HuH-7.5 (cell line): ENCODE measurements around the gene LPCAT1.
A peak's percentile ranks its signal among the peaks of the same experiment; 100 is the strongest.
"Not testable (repeated sequence)": the region's sequence is repeated elsewhere in the genome, so short reads cannot be mapped to it uniquely, and the experiment has no call there.

Experiments used
- DNase-seq: peaks from one replicate; pipeline ENCODE4 v3.0.0; 2011; ENCODE audit warnings: low spot score

The LPCAT1 gene, protein sequence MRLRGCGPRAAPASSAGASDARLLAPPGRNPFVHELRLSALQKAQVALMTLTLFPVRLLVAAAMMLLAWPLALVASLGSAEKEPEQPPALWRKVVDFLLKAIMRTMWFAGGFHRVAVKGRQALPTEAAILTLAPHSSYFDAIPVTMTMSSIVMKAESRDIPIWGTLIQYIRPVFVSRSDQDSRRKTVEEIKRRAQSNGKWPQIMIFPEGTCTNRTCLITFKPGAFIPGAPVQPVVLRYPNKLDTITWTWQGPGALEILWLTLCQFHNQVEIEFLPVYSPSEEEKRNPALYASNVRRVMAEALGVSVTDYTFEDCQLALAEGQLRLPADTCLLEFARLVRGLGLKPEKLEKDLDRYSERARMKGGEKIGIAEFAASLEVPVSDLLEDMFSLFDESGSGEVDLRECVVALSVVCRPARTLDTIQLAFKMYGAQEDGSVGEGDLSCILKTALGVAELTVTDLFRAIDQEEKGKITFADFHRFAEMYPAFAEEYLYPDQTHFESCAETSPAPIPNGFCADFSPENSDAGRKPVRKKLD

DNA sequence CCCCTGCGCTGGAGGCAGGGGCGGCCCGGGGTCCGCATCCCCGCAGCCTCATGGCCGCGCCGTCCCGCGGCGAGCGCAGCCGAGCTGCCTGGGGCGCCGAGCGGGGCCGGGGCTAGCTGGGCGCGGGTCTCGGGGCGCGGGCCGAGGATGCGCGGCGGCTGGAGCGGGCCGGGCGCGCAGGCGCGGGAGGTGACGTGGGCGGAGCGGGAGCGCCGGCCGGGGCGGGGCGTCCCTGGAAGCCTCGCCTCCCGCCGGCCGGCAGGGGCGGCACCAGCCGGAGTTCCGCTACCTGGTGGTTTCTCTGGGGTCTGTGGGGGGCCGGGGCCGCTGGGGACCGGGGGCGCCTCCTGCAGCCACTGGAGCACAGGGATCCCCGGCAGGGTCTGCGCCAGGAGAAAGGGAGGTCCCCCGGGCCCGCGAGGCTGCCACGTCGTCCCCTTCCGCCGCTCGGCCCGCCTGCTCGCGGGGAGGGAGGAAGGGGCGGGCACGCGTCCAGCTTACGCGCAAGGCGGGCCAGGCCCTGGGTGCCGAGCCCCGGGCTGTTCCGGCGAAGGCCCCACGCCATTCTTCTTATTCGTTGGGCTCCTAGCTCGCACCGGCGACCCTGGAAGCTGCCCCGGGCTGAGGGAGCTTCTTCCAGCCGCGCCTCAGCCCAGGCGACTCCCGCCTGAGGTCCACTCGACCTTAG lies at the start of gene LPCAT1:
Gene LPCAT1 (minus strand): TSS at position 168 of the 688 bp plus-strand sequence. CDS start 116 bp downstream, at position 52.
- DNase-seq: peak; percentile 77

DNA sequence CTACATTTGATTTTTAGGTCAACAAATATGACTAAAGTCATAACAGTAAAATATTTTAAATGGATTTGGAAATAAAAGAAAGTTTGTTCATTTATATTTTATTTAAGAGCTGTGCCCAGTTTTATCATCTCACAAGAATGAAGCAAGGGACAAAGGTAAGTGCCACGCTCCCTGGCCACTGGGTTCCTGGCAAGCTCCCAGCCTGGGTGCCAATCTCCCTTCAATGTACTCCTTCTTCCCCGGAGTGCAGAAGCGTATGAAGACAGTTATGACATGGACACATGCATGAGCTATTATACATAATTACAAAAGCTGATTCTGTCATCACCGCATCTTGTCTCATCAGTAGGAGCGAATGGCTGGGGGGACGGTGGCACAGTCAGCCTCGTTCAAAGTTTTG lies 48.1 kb upstream of the LPCAT1 start:
- not testable (repeated sequence) for DNase-seq

DNA sequence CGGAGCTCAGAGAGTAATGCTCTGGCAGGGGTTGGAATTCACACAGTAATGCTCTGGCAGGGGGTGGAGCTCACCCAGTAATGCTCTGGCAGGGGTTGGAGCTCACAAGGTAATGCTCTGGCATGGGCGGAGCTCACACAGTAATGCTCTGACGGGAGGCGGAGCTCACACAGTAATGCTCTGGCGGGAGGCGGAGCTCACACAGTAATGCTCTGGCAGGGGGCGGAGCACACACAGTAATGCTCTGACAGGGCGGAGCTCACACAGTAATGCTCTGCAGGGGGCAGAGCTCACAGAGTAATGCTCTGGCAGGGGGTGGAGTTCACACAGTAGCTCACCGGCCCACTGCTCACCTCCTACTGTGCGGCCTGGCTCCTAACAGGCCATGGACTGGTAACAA lies 47.2 kb upstream of the LPCAT1 start:
- DNase-seq: no peak

DNA sequence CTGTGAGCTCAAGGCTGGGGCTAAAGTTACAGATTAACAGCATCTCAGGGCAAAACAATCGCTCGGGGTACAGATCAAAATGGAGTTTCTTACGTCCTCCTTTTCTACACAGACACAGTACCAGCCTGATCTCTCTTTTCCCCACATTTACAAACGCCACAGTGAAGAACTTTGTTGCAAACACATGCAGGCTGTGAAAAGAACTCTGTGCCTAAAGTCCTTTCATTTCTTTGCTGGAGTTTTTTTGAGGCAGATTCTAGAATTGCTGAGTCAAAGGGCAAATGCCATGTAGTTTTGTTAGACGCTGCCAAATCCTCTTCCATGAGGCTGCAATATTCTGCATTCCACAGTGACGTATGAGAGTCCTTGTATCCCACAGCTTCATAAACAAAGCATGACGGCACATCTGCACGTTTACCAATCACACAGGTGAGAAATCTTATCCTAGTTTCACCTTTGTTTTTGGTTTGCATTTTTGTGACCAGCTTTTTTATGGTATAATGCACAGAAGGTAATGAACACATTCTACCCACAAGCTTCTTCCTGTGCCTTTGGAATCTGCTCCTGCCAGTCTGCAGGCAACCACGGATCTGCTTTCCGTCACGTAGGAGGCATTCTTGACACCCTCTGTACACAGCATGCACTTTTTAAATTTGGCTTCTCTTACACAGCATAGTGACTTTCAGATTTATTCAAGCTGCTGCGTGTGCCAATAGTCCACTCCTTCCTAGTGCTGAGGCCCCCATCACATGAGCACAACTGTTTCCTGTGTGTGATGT lies 44.6 kb upstream of the LPCAT1 start:
- no peak for DNase-seq

DNA sequence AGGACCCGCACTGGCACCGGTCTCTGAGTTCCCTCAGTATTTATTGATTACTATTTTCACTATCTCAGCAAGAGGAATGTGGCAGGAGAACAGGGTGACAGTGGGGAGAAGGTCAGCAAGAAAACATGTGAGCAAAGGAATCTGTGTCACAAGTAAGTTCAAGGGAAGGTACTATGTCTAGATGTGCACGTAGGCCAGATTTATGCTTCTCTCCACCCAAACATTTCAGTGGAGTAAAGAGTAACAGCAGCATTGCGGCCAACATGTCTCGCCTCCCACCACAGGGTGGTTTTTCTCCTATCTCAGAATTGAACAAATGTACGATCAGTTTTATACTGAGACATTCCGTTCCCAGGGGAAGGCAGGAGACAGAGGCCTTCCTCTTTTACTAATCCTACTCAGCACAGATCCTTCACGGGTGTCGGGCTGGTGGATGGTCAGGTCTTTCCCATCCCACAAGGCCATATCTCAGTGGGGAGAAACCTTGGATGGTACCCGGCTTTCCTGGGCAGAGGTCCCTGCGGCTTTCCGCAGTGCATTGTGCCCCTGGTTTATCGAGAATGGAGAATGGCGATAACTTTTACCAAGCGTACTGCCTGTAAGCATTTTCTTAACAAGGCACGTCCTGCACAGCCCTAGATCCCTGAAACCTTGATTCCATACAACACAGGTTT lies 43.9 kb upstream of the LPCAT1 start:
- DNase-seq: not testable (repeated sequence)

DNA sequence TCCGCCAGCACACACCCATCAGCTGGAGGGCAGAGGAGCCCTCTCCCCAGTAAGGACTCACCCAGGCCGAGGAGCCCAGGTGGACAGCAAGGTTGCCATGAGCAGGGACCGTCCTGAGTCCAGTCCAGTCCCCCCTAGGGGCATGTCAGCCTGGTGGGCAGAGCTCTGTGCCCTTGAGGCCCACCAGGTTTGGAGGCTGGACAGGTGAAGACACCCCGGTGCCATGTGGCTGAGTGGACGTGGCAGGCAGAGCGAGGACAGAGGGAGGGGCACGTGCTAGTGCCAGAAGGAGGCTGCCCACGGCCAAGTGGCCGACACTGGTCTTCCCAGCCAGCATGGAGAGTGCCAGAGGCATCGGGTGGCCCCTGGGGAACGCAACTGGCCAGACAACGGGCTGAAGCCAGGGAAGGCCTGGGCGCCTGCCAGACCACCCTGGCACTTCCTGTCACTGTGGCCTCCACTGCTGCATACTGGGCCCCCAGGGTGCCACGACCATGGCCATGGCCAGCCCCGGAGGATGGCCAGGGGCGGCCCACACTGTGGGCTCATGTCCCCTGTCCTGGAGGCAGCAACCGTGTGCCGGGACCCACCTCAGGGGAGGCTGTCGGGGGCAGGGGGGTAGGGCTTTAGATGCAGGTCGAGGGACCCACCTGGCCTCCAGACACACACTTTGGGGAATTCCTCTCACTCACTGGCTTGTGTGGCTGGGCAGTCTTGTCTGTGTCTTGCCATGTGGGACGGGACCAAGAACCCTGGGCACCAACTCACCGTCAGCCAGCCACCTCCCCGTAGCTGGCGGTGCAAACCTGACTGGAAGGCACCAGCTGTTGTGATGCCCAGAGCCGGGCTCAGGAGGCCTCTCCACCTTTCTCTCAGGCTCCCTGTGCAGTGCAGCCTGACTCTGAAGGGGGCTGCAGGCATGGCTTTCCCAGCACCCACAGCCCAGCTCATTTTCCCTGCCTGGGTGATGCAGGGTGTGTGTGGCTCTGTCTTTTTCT lies 42.3 kb upstream of the LPCAT1 start:
- DNase-seq: no peak

DNA sequence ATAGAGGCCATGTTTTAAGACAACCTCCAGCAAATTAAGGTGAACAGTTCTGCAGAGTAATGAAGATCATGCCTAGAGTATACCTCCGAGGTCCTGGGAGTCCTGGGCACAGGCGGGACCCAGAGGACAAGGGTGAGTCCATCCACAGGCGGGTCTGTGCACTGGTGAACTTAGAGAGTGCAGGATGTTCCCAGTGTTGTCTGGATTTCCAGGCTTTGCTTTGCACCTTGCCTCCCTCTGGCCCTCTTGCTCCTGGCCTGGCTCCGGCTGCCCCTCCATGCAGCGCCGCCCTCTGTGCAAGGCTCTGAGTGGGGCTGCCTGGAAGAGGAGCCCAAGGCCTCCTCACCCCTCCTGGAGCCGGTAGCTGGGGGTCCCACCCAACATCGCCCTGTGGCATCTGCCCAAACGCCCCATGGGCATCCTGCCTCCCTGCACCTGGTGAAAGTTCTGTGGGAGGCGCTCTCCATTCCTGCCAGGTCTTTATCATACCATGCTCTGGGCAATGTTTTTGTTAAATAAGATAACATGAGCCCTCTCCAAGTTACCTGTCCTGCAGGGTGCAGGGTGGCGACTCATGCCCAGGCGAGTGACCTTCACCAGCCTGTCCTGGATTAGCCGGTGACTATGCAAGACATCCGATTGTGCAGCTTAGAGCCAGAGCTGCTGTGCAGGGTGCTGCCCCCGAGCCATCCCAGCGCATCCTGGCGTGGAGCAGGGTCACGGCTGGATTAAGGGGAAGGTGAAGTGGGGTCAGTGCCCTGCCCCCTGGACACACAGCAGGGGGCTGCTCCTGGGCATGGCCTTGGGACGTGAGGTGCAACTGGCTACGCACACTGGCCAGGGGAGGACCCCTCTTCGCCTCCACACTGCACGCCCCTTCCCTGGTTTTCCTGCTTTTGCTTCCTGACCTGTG lies 41.3 kb upstream of the LPCAT1 start:
- no peak for DNase-seq

DNA sequence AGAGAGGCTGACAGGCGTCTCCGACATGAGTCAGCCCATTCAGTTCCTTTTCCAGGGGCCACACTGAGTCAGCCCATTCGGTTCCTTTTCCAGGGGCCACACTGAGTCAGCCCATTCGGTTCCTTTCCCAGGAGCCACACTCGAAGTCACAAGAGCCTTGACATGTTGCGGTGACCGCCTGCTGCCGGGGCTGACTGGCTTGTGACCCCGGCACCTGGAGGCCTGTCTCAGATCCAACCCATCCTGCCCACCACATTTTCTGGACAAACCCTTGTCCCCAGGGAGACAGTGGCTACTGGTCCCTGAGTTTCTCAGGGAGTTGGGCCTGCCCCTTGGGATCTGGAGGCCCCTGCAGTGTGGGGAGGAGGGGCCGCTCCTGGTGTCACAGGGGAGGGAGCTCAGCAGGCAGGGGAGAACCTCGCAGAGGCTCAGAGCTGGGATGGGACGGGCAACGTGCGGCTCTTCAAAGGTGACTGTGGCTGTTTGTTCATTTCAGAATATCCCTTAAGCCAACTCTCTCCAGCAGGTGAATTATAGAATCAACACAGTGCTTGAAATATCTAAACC lies 40.5 kb upstream of the LPCAT1 start:
- DNase-seq: no peak

DNA sequence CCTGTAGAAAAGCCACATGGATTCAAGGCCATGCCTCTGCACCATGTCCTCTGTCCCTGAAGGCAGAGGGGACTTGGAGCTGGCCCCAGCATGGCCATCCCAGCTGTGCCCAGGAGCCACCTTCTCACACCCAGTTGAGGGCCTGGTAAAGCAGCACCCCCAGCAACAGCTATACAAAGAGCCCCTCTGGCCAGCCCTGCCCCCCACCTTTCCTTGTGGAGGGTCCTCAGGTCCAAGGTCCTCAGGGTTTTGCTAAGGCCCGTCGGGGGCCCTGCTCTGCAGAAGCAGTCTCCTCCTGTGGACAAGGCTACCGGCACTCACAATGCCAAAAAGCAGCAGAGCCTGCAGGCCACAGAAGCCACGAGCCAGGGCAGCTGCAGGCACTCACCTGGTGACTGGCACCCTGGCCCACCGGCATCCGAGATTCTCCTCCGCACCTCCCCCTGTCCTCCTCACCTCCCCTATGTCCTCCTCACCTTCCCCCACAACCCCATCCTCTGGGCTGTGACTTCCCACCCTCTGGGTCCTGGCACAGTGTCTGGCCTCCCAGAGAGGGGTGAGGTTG lies 39.9 kb upstream of the LPCAT1 start:
- no peak for DNase-seq

DNA sequence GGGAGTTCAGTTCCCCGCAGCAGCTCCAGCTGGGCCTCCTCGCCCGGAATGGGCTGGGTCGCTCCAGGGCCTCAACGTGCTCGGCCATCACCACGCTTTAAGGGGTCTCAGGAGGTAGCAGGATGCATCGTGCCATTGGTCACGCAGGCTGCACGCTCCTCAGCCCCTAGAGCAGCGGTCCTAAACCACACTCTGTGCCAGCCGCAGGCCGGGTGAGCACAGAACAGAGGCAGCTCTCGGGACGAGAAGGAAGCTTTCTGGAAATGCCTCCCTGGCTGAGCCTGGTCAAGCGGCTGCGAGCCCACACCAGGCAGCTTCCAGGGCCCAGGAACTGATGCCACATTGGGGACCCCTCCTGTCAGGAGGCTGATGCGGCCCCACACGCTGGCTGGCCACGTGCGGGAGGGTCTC lies 39.3 kb upstream of the LPCAT1 start:
- no peak for DNase-seq

DNA sequence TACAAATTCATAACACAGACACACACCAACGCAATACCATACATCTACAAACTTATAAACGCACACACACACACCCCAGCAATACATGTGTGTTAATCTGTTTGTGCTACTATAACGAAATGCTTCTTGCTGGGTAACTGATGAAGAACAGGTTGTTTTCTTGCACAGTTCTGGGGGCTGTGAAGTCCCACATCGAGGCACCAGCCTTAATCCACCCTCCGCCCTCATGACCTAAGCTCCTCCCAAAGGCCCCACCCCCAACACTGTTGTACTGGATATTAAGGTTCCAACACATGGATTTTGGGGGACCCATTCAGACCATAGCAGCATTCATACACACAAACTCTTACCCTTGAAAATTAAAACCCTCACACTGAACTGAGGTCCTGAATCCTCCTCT lies 38.8 kb upstream of the LPCAT1 start:
- DNase-seq: no peak

DNA sequence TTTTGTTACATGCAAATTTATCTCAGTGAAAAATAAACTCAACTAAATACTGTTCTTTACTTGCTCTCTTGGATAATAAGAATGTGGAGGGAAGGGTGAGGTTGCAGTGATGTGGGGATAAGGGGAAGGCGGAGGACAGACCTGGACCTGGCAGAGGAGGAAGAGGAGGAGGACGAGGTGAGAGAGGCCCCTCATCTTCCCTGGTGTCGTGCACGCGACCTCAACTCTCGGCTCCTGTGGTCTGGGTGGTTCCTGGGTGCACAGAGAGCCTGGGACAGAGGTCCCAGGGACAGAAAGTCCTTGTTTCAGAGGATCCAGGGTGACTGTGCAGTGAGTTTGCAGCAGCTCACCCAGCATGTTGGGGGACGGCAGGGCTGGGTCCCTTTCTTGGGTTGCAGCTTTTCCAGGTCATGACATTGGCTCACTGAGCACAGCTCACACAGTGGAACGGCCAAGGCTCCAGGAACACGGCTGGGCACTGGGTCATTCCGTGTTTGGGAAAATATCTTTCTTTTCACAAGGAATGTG lies 37.7 kb upstream of the LPCAT1 start:
- DNase-seq: no peak

DNA sequence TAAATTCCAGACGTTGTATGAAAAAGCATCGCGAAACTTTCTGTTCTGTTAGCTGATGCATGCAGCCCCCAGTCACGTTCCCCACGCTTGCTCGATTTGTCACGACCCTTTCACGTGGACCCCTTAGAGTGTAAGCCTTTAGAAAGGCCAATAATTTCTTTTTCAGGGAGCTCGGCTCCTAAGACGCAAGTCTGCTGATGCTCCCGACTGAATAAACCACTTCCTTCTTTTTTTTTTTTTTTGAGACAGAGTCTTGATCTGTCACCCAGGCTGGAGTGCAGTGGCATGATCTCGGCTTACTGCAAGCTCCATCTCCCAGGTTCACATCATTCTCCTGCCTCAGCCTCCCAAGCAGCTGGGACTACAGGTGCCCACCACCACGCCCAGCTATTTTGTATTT lies 36.7 kb upstream of the LPCAT1 start:
- DNase-seq: not testable (repeated sequence)

DNA sequence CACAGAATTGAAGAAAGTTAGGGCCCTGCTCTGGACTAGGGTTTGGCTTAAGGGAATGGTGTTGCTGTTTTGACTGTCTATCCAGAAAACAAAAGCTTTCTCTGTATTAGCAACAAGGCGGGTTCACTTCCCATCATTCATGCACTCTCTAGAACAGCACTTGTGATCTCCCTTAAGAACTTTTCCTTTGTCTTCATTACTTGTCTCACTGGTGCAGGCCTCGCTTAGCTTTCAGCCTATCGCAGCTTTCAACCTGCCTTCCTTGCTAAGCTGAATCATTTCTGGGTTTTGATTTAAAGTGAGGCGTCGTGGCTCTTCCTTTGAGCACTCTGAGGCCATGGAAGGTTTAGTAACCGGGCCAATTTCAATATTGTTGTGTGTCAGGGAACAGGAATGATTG lies 35.2 kb upstream of the LPCAT1 start:
- DNase-seq: no peak

DNA sequence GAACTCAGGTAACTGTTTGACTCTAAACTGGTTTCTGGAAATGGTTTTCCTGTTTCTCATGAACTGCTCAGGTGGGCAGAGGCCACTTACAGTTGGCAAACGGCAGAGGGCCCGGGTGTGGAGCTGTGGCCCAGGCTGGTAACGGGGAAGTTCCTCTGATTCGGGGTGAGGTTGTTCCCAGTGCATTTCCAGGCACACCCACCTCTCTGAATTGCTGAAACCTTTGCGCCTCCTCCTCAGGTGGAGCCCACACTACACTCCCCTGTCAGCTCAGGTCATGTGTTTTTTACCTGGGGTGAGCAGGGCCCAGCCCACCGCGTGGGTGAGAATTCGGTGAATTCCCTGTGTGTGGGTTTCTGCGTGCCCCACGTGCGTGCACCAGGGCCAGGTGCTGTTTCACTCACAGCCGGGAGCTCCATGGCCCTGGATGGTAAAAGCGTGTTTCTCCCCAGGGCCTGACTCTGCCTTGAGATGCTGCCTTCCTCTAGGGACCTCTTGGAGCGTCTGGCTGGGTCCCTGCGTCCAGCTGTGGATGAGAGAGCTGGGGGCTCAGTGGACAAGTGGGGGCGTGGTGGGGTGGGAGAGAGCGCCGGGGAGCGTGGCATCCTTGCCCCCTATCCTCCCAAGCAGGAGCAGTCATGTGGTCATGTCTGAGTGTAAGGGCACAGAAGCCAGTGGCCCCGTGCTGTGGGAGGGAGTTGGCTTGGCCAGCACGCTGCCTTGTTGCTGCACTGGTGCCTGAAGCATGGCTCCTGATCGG lies 33.5 kb upstream of the LPCAT1 start:
- DNase-seq: no peak

DNA sequence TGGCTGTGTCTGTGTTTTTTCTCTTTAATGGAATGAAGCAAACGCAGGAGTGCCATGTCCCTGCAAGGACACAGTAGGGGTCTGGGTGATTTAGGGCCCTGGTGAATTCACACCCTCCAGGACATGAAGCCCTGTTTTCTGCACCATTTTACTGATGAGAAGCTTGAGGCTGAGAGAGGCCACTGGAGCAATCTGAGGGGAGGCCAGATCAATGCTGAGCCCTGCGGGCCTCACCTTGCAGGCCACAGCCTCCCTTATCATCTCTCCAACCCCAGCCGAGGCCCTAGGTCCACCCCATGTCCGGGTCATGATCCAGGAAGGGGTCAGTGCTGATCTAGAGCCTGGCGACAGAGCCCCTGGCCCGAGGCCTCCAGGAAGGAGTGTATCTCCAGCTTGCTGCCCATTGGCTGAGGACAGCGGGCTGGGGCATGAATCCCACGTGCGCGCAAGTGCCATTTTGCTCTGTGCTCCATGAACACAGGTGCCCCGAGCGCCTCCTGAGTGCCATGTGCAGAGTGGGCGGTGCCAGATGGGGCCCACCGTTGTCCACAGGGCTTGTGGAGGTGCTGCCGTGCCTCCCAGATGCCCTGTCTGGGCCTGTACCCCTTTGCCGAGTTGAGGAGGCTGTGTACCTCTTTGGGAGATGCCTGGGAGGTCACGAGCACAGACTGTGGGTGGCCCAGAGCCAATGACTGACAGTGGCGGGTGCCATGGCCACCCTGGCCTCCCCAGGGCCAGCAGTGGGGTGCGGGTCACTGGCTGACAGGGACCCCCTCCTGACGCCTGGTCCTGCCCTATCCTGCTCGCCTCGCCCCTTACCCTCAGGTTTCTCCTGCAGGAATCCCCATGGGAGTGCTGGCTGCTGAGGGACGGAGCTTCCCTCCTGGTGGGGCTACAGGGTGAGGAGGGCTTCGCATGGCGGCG lies 32.3 kb upstream of the LPCAT1 start:
- DNase-seq: no peak
